NCI-H345 (cell line): ENCODE data around the gene JMJD6.
"Not testable (repeated sequence)": the region's sequence is repeated elsewhere in the genome, so short reads cannot be mapped to it uniquely, and the experiment has no call there.

ENCODE experiments used
- DNase-seq: peaks from one replicate; lab custom pipeline; 2025; lab: John Stamatoyannopoulos, UW

JMJD6 gene

DNA sequence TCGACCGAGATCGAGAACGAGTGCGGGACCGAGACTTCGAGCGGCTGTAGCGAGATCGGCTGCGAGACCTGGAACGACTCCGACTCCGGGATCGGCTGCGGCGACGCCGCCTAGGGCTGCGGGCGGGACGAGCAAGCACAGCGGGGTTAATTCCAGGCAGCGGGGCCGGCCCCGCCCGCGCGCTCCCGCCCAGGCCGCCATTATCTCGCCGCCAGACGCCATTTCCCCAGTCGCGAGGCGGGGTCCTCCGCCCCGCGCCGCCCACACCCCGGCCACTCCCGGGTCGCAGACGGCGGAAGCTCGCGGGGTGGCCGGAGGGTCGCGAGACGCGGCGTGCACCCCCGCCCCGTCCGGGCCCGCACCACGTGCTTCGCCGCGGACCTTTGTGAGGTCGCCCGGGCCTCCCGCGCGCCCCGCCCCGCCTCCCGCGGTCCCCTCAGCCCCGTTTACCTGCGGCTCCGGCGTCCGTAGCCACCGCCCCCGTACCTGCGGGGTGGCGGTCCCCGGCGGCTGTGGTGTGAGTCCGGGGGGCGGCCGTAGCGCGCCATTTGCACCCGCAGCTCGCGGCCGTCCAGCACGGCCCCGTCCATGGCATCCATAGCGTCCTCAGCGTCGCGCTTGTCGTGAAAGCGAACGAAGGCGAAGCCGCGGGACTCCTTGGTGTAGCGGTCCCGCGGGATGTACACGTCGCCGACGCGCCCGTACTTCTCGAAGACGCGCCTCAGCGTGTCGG is 10.1 kb upstream of the JMJD6 start:
- peak; percentile 79 for DNase-seq

DNA sequence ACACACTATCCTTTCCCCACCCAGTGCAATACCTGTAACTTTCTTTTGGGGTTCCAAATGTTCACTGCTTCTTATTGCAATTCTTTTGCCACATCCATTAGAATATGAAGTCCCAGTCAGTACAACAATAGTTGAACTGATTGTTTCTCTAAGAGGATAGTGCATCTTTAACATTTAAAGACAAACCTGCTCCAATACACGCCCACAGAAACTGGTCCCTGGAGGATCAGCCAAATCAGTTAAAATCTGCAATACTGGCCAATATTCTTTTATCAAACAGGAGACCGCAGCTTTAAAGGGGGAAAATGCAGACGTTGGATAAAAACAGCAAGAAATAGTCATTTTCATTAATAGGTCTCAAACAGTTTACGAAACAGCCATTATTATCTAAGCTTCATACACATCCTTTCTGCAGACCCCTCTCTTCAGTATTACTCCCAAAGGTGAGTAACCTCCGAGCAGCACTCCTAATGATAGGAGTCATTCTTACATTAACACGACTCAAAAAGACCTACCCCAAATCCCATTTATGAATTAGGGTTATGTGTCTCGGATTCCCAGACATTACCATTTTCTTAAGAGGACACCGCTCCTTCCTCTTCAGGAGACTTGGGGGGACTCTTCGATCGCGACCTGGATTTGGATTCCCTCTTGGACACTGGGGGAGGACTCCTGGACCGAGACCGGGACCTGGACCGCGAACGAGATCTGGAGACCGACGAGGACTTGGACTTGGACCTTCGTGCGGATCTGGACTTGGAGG is 9.4 kb upstream of the JMJD6 start:
- DNase-seq = no peak

DNA sequence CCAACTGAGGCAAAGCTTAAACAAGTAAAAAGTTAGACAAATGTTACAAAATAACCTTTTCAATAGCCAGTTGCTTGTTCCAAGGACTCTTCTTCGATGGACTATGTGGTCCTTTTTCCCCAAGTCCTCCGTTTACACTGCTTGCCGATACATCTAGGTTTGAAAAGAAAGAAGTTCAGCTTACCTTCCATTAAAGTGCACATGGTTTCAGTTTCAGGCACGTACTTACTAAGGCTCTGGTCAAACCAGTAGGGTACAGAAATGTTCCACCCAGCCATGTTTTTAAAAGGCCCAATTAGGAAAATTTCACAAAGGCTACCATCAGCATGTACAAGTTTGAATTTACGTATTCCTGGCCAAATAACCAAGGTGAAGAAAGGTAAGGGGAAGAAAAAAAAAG is 8.6 kb upstream of the JMJD6 start:
- no peak for DNase-seq

DNA sequence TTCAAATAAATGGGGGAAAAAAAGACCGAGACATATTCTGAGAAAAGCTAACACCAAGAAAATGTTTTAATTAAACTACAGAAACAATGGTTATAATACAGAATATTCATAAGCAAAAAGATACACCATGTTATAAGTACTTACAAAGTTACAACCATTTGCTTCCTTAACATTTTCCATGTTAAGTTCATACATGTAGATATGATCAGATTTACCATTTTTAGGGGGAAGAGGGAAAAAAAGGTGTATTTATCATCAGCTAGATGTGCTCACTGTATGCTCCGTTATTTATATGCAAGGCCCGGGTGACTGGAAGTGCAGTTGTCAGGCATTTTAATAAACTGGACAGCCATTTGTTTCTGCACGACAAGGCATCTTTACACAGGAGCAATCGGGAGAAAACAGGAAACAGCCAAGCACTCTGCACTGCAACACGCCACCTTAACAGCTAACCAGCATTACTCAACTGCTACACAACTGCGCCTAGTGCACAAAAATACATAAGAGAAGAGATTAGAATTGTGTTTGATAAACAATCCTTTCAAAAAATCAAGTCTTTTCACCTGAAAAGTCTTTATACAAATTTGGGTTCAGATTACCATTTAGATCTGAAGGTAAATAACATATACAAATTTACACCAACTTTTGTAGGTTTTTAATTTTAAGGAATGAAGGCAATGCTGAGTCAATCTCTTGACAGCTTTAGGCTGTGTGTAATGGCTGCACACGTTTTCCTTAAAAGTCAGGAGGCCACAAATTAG is 7.9 kb upstream of the JMJD6 start:
- DNase-seq = no peak

DNA sequence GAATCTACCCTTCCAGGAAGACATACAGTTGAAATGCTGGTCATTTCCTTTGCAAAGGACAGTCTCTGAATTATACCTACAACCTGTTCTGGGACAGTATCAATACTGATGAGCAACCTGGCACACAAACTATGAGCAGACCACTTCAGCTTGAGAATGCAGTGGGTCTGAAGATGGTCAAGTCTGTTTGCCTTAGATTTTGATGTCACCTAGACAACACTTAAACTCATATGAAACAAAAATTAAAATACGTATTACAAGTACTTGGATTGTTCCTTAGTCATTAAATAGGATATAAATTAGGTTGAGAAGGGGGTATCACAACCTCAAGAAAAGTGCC is 7.2 kb upstream of the JMJD6 start:
- DNase-seq = no peak

DNA sequence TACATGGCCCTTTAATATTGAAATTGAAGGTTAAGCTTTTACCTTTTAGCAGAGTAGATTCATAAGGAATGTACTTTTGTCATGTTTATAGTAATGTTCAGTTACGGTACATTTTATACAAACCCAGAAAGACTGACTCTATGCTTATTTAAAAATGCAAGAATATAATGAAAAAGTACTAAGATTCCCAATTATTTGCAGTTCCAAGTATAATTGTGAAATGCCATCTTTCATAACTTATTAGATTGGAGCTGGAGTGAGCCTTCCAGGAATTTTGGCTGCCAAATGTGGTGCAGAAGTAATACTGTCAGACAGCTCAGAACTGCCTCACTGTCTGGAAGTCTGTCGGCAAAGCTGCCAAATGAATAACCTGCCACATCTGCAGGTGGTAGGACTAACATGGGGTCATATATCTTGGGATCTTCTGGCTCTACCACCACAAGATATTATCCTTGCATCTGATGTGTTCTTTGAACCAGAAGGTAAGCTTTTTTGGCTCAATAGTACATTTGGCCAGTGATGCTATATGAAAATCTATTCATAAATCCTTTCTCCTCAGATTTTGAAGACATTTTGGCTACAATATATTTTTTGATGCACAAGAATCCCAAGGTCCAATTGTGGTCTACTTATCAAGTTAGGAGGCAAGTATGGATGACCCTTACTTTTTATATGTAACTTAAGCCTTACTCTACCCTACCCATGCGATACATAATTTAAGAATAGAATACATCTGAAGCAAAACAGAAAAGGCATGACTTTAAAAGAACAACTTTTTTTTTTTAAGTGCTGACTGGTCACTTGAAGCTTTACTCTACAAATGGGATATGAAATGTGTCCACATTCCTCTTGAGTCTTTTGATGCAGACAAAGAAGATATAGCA is 6.6 kb upstream of the JMJD6 start:
- DNase-seq = no peak

DNA sequence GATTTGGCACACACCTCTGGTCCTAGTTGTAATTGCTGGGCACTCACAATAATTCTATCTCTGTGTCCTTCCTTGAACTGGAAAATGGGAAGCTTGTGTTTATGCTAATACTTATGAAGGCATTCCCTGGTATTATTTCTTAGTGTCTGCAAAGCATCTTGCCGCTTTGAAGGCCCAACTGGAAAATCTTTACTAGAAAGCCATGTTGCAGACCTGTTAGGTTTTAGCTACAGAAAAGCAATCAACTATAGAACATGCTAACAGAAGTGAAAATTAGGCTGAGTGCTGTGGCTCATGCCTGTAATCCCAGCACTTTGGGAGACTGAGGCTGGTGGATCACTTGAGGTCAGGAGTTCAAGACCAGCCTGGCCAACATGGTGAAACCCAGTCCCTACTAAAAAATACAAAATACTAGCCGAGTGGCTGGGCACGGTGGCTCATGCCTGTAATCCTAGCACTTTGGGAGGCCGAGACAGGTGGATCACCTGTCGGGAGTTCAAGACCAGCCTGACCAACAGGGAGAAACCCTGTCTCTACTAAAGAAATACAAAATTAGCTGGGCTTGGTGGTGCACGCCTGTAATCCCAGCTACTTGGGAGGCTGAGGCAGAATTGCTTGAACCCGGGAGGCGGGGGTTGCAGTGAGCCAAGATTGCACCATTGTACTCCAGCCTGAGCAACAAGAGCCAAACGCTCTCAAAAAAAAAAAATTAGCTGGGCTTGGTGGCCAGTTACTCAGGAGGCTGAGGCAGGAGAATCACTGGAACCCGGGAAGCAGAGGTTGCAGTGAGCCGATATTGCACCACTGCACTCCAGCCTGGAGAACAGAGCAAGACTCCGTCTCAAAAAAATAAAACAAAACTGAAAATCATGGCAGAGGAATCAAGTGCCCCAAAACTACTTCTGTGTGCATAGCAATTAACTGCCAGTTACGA is 5.7 kb upstream of the JMJD6 start:
- not testable (repeated sequence) for DNase-seq

DNA sequence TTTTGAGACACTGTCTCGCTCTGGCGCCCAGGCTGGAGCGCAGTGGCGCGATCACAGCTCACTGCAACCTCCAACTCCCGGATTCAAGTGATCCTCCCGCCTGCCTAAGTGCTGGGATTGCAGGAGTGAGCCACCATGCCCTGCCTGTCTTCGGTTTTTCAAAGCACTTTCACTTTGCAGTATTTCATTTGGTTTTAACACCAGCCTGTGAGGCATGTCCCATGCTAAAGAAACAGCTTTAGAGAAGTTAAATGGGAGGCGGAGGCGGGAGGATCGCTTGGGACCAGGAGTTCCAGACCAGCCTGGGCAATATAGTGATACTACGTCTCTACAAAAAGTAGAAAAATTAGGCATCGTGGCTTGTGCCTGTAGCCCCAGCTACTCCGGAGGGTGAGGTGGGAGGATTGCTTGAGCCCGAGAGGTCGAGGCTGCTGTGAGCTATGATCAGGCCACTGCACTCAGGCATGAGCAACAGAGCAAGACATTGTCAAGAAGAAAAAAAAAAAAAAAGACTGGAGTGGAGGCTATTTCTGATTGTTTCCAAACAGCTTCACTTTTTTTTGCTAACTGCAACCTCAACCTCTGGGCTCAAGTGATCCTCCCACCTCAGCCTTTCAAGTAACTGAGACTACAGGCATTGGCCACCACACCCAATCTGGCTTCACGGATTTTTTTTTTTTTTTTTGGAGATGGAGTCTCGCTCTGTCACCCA is 1.5 kb upstream of the JMJD6 start:
- DNase-seq = no peak

DNA sequence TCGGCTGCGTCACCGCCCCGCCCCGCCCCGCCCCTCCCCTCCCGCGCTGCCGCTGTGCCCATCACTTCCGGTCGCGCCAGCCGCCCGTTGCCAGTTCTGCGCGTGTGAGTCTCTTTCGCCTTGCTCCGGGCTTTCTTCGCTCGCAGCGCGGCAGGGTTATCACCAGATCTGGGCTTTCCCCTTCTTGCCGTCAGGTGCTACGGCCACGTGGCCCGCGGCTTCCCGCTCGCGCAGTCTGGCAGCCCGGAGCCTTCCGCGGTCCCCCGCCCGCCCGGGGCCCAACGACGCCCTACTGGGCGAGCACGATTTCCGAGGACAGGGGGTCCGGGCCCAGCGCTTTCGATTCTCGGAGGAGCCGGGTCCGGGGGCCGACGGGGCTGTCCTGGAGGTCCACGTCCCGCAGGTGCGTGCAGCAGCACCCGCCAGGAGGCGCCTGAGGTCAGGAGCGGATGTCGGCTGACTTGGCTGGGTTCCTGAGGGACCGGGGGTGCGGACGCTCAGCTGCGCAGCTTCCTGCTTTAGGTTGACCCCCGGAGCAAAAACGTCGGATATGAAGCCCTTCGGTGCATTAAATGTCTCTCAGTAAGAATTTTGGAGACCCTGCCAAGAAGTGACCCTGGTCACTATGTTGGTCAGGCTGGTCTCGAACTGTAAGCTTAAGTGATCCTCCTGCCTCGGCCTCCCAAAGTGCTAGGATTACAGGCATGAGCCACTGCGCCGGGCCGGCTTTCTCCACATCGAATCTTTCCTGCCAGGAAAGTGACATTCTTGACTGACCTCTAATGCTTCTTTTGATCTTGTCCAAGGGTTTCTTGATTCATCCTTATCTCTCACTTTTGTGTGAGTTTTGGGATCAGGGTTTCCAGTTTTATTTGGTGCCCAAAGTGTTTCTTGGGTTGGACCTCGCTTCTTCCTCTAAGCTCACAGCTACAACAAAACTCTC is 641 bp upstream of the JMJD6 start, which contains the start of gene METTL23:
Gene METTL23 (plus strand): TSS at position 64 of the 943 bp plus-strand sequence. CDS start 2,872 bp downstream, outside the sequence.
- peak; percentile 73 for DNase-seq

DNA sequence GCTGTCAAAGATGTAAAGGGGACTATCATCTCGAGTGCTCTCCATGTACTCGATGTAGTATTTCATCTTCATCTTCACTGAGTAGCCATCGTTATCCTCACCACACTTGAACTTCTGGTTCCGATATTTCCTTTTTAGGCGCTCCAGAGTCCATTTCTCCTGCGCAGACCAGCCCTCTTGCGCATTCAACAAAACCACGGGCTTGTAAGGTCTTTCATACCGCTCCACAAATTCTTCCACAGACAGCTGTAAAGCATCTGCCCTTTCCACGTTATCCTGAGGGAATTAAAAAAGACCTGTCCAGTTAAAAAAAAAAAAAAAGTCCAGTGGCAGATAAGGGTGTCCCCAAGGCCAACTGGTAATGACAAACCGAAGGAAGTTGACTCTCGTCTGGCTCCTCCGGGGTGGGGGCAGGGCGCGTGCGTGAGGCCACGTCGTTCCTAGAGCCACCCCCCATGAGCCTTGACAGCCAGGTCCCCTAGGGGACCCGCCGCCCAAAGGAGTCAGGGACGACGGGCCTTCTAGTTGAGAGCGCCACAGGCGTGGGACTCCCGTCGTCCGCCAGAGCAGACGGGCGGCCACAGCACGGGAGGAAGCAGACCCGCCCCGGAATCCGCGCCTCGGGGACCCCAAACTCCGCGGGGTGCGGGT is 701 bp downstream of the JMJD6 start:
- peak; percentile 57 for DNase-seq

DNA sequence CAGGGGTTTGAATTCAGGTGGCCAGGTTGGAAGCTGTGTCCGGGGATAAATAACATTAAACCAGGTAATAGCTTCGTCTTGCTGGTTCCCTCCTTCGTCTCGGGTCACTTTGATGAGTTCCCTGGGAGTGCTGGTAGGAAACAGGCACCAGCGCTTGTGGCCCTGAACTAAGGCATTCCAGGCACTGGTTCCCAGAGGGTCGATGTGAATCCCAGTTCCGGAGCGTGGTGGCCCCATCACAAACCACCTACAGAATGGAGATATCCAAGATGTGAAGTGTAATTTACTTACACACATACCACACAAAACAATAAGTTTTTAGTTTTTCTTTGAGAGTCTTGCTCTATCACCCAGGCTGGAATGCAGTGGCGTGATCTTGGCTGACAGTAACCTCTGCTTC is 2.6 kb downstream of the JMJD6 start:
- DNase-seq = no peak

DNA sequence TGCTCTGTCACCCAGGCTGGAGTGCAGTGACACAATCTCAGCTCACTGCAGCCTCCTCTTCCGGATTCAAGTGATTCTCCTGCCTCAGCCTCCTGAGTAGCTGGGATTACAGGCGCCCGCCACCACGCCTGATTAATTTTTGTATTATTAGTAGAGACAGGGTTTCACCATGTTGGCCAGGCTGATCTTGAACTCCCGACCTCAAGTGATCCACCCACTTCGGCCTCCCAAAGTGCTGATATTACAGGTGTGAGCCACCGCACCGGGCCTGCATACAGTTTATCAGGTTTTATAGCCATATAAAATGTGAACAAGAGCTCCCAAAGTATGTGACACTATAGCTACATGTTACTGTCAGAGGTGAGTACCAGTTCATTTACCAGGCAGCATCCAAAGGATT is 3.4 kb downstream of the JMJD6 start:
- not testable (repeated sequence) for DNase-seq

DNA sequence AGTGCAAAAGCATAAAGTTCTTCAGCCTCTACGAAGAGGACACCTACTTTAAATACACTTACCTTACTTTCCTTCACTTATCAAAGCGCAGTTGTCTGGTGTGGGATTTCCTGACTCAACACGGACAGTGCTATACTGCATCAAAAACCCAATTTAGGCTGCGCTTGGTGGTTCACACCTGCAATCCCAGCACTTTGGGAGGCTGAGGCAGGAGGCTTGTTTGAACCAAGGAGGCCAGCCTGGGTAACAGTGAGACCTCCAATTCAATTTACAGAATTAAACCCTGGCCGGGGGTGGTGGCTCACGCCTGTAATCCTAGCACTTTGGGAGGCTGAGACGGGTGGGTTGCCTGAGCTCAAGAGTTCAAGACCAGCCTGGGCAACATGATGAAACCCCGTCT is 4.1 kb downstream of the JMJD6 start:
- DNase-seq = no peak

DNA sequence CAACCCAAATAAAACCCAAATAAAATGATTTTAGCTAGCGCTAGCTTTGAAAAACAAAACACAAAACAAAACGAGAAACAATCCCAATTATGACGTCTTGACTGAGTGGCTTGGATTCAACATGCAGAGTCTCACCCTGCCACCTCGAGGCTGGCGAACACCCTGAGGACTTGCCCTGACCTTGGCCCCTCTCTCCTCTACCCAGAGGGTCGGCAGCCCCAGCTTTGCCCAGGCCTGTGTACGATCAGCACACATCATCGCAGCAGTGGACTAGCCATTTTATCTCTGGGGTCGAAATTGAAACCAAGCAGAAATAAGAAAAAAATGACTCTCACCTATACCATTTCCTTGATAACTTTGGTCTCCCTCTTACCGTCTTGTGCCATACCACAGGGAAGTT is 4.9 kb downstream of the JMJD6 start:
- DNase-seq = no peak

DNA sequence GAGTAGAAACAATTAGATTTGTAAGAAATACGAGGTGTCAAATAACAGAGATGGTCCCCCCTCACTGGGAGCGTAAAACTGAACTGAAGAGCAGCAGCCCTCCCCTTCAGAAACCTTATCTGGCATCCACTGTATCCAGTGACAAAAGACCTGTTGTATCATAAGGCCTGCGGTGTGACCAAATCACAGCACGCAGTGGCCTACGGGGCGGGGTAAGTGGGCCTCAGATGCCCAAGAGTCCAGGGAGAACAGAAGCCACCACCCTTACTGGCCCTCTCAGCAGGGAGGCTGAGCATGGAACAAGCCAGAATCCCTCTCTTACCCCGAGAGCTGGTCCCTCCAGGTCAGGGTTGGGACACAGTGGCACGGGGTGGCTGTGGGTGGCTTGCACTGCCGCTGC is 5.5 kb downstream of the JMJD6 start:
- DNase-seq = no peak

DNA sequence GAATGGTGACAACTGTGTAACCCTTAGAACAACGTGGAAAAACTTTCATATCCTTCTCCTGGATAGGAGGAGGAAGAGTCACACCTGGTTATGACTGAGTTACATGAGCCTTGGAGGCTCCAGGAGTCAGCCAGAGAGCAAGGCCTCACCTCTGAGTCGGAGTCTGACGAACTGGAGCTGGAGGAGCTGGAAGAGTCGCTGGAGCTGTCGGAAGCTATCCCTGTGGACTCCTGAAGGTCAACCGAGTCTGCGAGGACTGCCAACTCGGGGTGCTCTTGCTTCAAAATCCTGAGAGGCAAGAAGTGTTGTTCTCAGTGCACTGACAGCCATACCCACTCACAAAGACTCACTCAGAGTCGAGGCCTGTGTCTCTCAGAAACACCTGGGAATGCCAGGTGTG is 6.2 kb downstream of the JMJD6 start:
- no peak for DNase-seq

DNA sequence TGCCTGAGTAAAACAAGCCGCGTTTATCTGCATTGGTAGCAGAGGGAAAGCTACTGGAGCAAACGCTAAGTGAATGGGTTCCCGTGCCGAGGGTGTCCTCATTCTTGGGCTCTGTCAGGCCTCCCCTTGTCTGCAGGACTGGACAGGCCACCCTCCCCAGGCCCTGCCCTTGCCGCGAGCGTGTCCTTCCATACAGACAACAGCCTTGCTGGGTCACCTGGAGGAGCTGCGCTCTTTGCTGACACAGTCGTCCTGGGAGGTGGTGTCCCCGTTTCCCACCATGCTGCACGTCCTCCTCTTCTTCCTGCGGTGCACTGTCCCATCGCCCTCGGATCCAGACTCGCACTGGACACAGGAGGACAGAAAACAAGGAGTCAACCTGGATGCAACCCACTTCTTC is 7.9 kb downstream of the JMJD6 start:
- DNase-seq = no peak

DNA sequence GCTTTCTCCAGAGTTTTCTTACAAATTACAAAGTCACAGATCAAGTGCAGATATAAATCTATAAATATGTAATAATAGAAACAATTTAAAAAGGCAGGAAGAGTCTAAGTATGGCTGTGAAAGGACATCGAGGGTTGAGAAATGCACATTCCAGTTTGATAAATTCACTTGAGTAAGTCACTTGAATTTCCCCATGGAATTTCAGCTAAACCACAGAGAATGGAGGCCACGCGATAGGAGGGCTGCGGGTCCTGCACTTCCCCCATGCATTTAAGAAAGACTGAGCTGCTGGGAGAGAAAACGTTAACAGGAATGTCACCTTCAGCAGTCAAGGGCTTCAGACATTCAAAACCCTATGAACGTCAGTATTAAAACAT is 9.6 kb downstream of the JMJD6 start:
- DNase-seq = no peak
